GM12878 (cell line): ENCODE measurements around the gene TACR1. TPM values are rescaled to one million over a fixed set of nuclear protein-coding genes. Genes with fewer than 3 reads are reported as not detected.

Experiments
- ATAC-seq: fragments of 200-7000 bp; cut with Tn5 transposase; 3 replicates; pipeline ENCODE4 v1.9.1; 2020; ENCODE audit warnings: mild to moderate bottlenecking, moderate library complexity
- BruUV-seq: library from RNA; stranded (reverse); fragments of 400-500 nt; replicated peaks from 2 replicates; lab custom pipeline; 2021; lab: Mats Ljungman, UMichigan
- CTCF ChIA-PET: fragments of 300-600 bp; sonication (Branson Sonifier 250); formaldehyde crosslinking; extraction: SDS; loops from one replicate; lab custom pipeline; 2021; ENCODE audit warnings: inconsistent platforms; lab: Yijun Ruan, JAX
- POLR2A ChIA-PET: fragments of 350-600 bp; formaldehyde crosslinking; extraction: SDS; loops from one replicate; lab custom pipeline; 2021; ENCODE audit warnings: inconsistent platforms; lab: Charles Lee
- RAD21 ChIA-PET: fragments of 300-600 bp; sonication (Branson Sonifier 250); formaldehyde crosslinking; loops from one replicate; lab custom pipeline; 2023; ENCODE audit warnings: antibody characterized with exemption; ENCODE audit not compliant: unreplicated experiment; lab: Charles Lee
- SMC1A ChIA-PET: fragments of 300-600 bp; sonication (Branson Sonifier 250); formaldehyde crosslinking; loops from one replicate; lab custom pipeline; 2023; ENCODE audit not compliant: unreplicated experiment, uncharacterized antibody; lab: Charles Lee
- DNase-seq: peaks from one replicate; pipeline ENCODE4 v3.0.0-alpha.2; 2011; ENCODE audit warnings: low read depth, low spot score
- FAIRE-seq: peaks from 3 replicates; lab custom pipeline; 2011; peaks lifted over from hg19 to GRCh38; lab: Jason Lieb, UNC
- H2AFZ ChIP-seq: 2 replicates; pipeline ENCODE4 v1.6.0; 2011; ENCODE audit warnings: low read depth, low read length, control low read depth; ENCODE audit not compliant: control insufficient read depth
- H3K27ac ChIP-seq: 2 replicates; pipeline ENCODE4 v1.5.1; 2011; ENCODE audit warnings: control low read depth; ENCODE audit not compliant: control insufficient read depth, insufficient read depth
- H3K27me3 ChIP-seq, 2 experiments: replicated peaks in 1 of 2; 2 replicates each; pipeline versions ENCODE4 v1.6.0 to v1.6.1; 2011; ENCODE audit warnings: low read length in 1 of 2; ENCODE audit not compliant: control insufficient read depth in 2 of 2, insufficient read depth in 2 of 2
- H3K36me3 ChIP-seq, 2 experiments: 2 replicates each; pipeline ENCODE4 v1.5.1; 2011; ENCODE audit warnings: low read length in 1 of 2; ENCODE audit not compliant: control insufficient read depth in 2 of 2, insufficient read depth in 2 of 2
- H3K4me1 ChIP-seq: 2 replicates; pipeline ENCODE4 v1.6.1; 2011; ENCODE audit warnings: mild to moderate bottlenecking, low read length, moderate library complexity, mixed read lengths; ENCODE audit not compliant: control insufficient read depth, insufficient read depth
- H3K4me2 ChIP-seq: 2 replicates; pipeline ENCODE4 v1.6.0; 2011; ENCODE audit warnings: control low read depth; ENCODE audit not compliant: control insufficient read depth, insufficient read depth
- H3K4me3 ChIP-seq: fragments of 200-600 bp; sonication (generic); 2 replicates; pipeline ENCODE4 v1.5.1; 2016
- H3K79me2 ChIP-seq: 2 replicates; pipeline ENCODE4 v1.6.0; 2011; ENCODE audit warnings: low read length; ENCODE audit not compliant: control insufficient read depth, insufficient read depth
- H3K9ac ChIP-seq: 2 replicates; pipeline ENCODE4 v1.8.0; 2011; ENCODE audit warnings: low read length, control low read depth, mixed read lengths; ENCODE audit not compliant: control insufficient read depth, insufficient read depth
- H3K9me3 ChIP-seq: replicated peaks from 3 replicates; pipeline ENCODE4 v1.5.1; 2011; ENCODE audit warnings: mild to moderate bottlenecking, low read length; ENCODE audit not compliant: control insufficient read depth, insufficient read depth
- H4K20me1 ChIP-seq: 2 replicates; pipeline ENCODE4 v1.6.0; 2011; ENCODE audit not compliant: control insufficient read depth, insufficient read depth
- ASH2L ChIP-seq: fragments of 300-600, 200-600 bp; sonication (generic); IDR thresholded peaks from 2 replicates; pipeline ENCODE4 v1.6.1; 2017; ENCODE audit warnings: low read depth, mild to moderate bottlenecking, borderline replicate concordance
- ATF2 ChIP-seq: IDR thresholded peaks from 2 replicates; pipeline ENCODE4 v1.6.1; 2012; ENCODE audit warnings: low read length, inconsistent platforms
- EGR1 ChIP-seq, 2 experiments: IDR thresholded peaks; 1 replicate in 1 of 2; 2 replicates in 1 of 2; pipeline ENCODE4 v1.6.1; 2011 to 2012; ENCODE audit warnings: low read depth in 2 of 2, low read length in 2 of 2, borderline replicate concordance in 1 of 2, mild to moderate bottlenecking in 1 of 2, moderate library complexity in 1 of 2
- FOS ChIP-seq: IDR thresholded peaks from 3 replicates; pipeline ENCODE4 v1.6.1; 2011; ENCODE audit warnings: borderline replicate concordance; ENCODE audit not compliant: insufficient read length; ENCODE audit errors: extremely low read depth
- KLF5 ChIP-seq: fragments of 450-650 bp; IDR thresholded peaks from 2 replicates; pipeline ENCODE4 v1.6.1; 2014; ENCODE audit warnings: mild to moderate bottlenecking; ENCODE audit not compliant: partially characterized antibody
- SMARCA5 ChIP-seq: fragments of 450-650 bp; IDR thresholded peaks from 2 replicates; pipeline ENCODE4 v1.6.1; 2017; ENCODE audit warnings: mild to moderate bottlenecking
- YBX1 ChIP-seq: fragments of 450-650 bp; IDR thresholded peaks from 2 replicates; pipeline ENCODE4 v1.6.1; 2016; ENCODE audit warnings: antibody characterized with exemption
- ZZZ3 ChIP-seq: IDR thresholded peaks from 2 replicates; pipeline ENCODE4 v1.6.1; 2011; ENCODE audit warnings: low read depth; ENCODE audit not compliant: control insufficient read depth, insufficient read length
- WGBS: methylation state at CpG from one replicate; pipeline ENCODE4 v1.1.6; 2016; ENCODE audit warnings: low lambda C conversion rate; ENCODE audit not compliant: insufficient replicate concordance, insufficient coverage; ENCODE audit errors: missing lambda C conversion rate; 5-methylcytosine and 5-hydroxymethylcytosine counted together
- in situ Hi-C: fragments of 300-500 bp; cut with MboI; formaldehyde crosslinking; loops from 9 replicates; pipeline ENCODE4 v1.14.3; 2018; ENCODE audit warnings: mixed read lengths
- intact Hi-C: fragments of 100-400 bp; cut with micrococcal nuclease; formaldehyde crosslinking; loops from one replicate; pipeline ENCODE4 v1.14.2; 2022; ENCODE audit not compliant: unreplicated experiment
- polyA plus RNA-seq, 11 experiments: library from polyadenylated mRNA; depleted of rRNA in 4 of 11; unstranded in 6 of 11; stranded (reverse) in 5 of 11; fragments of >200 nt; fragmentation: Nextera tagmentation in 4 of 11; fragmentation: Illumina TruSeq in 1 of 11; extraction: Ambion mirVana in 4 of 11; extraction: Trizol in 1 of 11; gene quantifications; 1 replicate in 1 of 11; 2 replicates in 10 of 11; pipeline versions ENCODE4 v1.2.1 to v1.2.3, GENCODE V29; 2011 to 2016; ENCODE audit warnings: inconsistent platforms in 2 of 11, missing spikeins in 2 of 11, low read depth in 1 of 11
- total RNA-seq, 4 experiments: library from RNA; depleted of rRNA in 3 of 4; stranded (reverse); fragments of >200 nt in 3 of 4; fragmentation: Illumina TruSeq in 1 of 4; extraction: Trizol in 1 of 4; gene quantifications; 2 replicates each; pipeline versions ENCODE4 v1.2.1 to v1.2.3, GENCODE V29; 2013 to 2021
- TF ChIP-seq, protein P1 (sequence below): fragments of 450-650 bp; IDR thresholded peaks from 2 replicates; pipeline ENCODE4 v1.6.1; 2016; ENCODE audit warnings: mild to moderate bottlenecking
- TF ChIP-seq, protein P2 (sequence below): fragments of 450-650 bp; IDR thresholded peaks from 2 replicates; pipeline ENCODE4 v1.6.1; 2017; ENCODE audit warnings: antibody characterized with exemption, mild to moderate bottlenecking, moderate library complexity

The TACR1 gene
- total and polyA plus RNA-seq, 10 of the 15 experiments (the other 5 are each of a cell fraction or from before 2014, with no cell fraction given) = 0.04 to 1.4 (median 0.15) TPM

- BruUV-seq = no TSS peak
- Histone ChIP-seq H3K36me3 (no peaks in the 10 kb centered on the region), H2AFZ (no peak overlapping the region), H3K79me2 (no peaks in the 10 kb centered on the region), H3K27ac (no peak overlapping the region), H3K4me1 (no peaks in the 10 kb centered on the region)
- ChIA-PET SMC1A (interaction anchor here (1.6 kb wide), 1 partner anchor 10 kb away, joined by 4 read pairs; no protein-coding TSS in a partner anchor), CTCF (interaction anchor here (0.6 to 1.5 kb wide), 5 partner anchors 10 to 526 kb away, joined by 3 to 5 read pairs (median 3); no protein-coding TSS in a partner anchor), POLR2A (no interaction called here)
- in situ Hi-C loops = no loop called here
- intact Hi-C loops = no loop called here
- ATAC-seq = no peak
- TF ChIP-seq ATF2 = no peak
- no peak for TF ChIP-seq YBX1
- TF ChIP-seq, all 136 proteins: peak for 0
- no peak overlapping the region for H3K4me3 ChIP-seq
- no peak for DNase-seq
- H3K9me3 ChIP-seq = no peaks in the 10 kb centered on the region
- no peak overlapping the region for H3K9ac ChIP-seq
- no peak for FAIRE-seq
- no peak overlapping the region for H3K4me2 ChIP-seq
- RAD21 ChIA-PET = no interaction called here
- no peaks in the 10 kb centered on the region for H4K20me1 ChIP-seq
- no peaks in the 10 kb centered on the region for H3K27me3 ChIP-seq
Measured at GRCh38 chr2:75025216-75025615, 174.1 kb downstream of the TACR1 start.

DNA sequence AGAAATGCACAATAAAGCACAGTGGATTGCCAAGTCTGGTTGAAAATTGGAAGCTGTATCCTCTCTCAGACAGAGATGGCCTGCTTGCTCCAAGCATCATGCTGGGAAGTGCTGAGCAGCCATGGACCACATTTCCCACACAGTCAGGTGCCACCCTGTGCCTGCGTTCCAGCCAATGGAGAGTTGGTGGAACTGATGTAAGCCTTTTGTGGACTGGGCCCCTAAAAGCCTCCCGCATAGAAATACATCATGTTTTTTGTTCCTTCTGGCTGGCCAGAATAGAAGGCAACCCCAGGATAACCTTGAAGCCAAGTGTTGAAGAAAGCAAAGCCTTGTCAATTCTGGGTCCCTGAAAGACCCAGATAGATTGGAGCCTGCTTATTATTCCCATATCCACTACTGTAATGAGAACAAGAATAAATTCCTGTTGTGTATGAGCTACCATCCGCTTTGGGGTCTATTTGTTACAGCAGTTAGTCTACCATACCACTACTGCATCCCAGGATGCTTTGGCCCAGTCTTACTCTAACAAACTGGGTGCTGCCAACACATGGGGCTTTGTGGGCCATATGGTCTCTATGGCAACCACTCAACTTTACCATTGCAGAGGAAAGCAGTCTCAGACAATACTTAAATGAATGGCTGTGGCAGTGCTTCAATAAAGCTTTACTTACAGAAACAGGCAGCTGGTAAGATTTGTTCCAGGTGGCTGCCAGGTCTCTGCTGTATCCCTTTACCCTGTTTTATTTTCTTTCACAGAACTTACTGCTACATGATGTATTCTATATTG lies 175.5 kb downstream of the TACR1 start:
- FAIRE-seq (no peak), DNase-seq (no peak), ATAC-seq (no peak)
- SMC1A ChIA-PET = interaction anchor here (1.3 kb wide), 1 partner anchor 10 kb away, joined by 5 read pairs; no protein-coding TSS in a partner anchor
- H3K4me1 ChIP-seq = no peaks in the 10 kb centered on the region
- 87% methylated on average over 3 of the region's 3 CpGs for WGBS
- in situ Hi-C loops = no loop called here
- no peak overlapping the region for H3K4me2 ChIP-seq
- RAD21 ChIA-PET = no interaction called here
- CTCF ChIA-PET = interaction anchor here (0.8 to 1.5 kb wide), 3 partner anchors 9 to 105 kb away, joined by 3 to 5 read pairs (median 3); no protein-coding TSS in a partner anchor
- H3K27me3 ChIP-seq = no peaks in the 10 kb centered on the region
- no peak overlapping the region for H3K27ac ChIP-seq
- BruUV-seq = no TSS peak
- no peaks in the 10 kb centered on the region for H3K36me3 ChIP-seq
- no peaks in the 10 kb centered on the region for H4K20me1 ChIP-seq
- no peak overlapping the region for H3K9ac ChIP-seq
- POLR2A ChIA-PET = no interaction called here
- intact Hi-C loops = no loop called here
- H3K4me3 ChIP-seq = no peak overlapping the region
- H2AFZ ChIP-seq = no peak overlapping the region
- H3K79me2 ChIP-seq = no peaks in the 10 kb centered on the region
- H3K9me3 ChIP-seq = no peaks in the 10 kb centered on the region
- TF ChIP-seq ZZZ3 (no peak), KLF5 (no peak), FOS (no peak), EGR1 (IDR thresholded peaks at IDR 0.05; ENCODE audit: borderline replicate concordance in 1 of 2, low read depth in 2 of 2, low read length in 2 of 2) (no peak), ASH2L (no peak), SMARCA5 (no peak)
- TF ChIP-seq, protein P1, sequence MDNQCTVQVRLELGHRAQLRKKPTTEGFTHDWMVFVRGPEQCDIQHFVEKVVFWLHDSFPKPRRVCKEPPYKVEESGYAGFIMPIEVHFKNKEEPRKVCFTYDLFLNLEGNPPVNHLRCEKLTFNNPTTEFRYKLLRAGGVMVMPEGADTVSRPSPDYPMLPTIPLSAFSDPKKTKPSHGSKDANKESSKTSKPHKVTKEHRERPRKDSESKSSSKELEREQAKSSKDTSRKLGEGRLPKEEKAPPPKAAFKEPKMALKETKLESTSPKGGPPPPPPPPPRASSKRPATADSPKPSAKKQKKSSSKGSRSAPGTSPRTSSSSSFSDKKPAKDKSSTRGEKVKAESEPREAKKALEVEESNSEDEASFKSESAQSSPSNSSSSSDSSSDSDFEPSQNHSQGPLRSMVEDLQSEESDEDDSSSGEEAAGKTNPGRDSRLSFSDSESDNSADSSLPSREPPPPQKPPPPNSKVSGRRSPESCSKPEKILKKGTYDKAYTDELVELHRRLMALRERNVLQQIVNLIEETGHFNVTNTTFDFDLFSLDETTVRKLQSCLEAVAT = no peak
- TF ChIP-seq, protein P2, sequence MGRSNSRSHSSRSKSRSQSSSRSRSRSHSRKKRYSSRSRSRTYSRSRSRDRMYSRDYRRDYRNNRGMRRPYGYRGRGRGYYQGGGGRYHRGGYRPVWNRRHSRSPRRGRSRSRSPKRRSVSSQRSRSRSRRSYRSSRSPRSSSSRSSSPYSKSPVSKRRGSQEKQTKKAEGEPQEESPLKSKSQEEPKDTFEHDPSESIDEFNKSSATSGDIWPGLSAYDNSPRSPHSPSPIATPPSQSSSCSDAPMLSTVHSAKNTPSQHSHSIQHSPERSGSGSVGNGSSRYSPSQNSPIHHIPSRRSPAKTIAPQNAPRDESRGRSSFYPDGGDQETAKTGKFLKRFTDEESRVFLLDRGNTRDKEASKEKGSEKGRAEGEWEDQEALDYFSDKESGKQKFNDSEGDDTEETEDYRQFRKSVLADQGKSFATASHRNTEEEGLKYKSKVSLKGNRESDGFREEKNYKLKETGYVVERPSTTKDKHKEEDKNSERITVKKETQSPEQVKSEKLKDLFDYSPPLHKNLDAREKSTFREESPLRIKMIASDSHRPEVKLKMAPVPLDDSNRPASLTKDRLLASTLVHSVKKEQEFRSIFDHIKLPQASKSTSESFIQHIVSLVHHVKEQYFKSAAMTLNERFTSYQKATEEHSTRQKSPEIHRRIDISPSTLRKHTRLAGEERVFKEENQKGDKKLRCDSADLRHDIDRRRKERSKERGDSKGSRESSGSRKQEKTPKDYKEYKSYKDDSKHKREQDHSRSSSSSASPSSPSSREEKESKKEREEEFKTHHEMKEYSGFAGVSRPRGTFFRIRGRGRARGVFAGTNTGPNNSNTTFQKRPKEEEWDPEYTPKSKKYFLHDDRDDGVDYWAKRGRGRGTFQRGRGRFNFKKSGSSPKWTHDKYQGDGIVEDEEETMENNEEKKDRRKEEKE = no peak
